Measurements from ENCODE around the gene GRK2. TPM values are rescaled to one million over a fixed set of nuclear protein-coding genes. Genes with fewer than 3 reads are reported as not detected.

The GRK2 gene
- total and polyA plus RNA-seq, 7 donors: 32.1 to 152 (median 48.2) TPM

DNA sequence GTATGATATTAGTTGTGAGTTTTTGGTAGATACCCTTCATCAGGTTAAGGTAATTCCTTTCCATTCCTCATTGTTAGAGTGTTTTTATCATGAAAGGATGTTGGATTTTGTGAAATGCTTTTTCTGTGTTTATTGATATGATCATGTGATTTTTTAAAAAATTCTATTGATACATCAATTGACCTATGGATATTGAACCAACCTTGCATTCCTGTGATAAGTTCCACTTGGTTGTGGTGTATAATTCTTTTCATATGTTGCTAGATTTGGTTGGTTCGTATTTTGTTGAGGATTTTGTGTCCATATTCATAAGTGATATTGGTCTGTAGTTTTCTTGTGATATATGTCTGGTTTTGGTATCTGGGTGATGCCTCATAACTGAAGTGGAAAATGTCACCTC, 29.6 kb downstream of the GRK2 start:
- Histone ChIP-seq H3K4me3 (no peak overlapping the region), H3K9me3 (peaks cover 0 to 3% (median 0%) of the 10 kb centered on the region in 4 donors), H3K27ac (no peak overlapping the region), H3K4me1 (peaks cover 0 to 26% (median 10%) of the 10 kb centered on the region in 4 donors), H3K36me3 (peaks cover 16 to 64% (median 32%) of the 10 kb centered on the region in 4 donors), H3K27me3 (no peaks in the 10 kb centered on the region)
- TF ChIP-seq, protein P1, sequence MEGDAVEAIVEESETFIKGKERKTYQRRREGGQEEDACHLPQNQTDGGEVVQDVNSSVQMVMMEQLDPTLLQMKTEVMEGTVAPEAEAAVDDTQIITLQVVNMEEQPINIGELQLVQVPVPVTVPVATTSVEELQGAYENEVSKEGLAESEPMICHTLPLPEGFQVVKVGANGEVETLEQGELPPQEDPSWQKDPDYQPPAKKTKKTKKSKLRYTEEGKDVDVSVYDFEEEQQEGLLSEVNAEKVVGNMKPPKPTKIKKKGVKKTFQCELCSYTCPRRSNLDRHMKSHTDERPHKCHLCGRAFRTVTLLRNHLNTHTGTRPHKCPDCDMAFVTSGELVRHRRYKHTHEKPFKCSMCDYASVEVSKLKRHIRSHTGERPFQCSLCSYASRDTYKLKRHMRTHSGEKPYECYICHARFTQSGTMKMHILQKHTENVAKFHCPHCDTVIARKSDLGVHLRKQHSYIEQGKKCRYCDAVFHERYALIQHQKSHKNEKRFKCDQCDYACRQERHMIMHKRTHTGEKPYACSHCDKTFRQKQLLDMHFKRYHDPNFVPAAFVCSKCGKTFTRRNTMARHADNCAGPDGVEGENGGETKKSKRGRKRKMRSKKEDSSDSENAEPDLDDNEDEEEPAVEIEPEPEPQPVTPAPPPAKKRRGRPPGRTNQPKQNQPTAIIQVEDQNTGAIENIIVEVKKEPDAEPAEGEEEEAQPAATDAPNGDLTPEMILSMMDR (IDR thresholded peaks at IDR 0.05): no peak
- TF ChIP-seq POLR2AphosphoS5 (IDR thresholded peaks at IDR 0.05) (no peak), POLR2A (IDR thresholded peaks at IDR 0.05) (no peak), EP300 (IDR thresholded peaks at IDR 0.05) (no peak)
- WGBS, 2 donors: 96 to 99% methylated on average over 1 of the region's 1 CpG
- DNase-seq: no peak
- intact Hi-C loops (cut with DNase I): no loop called here

DNA sequence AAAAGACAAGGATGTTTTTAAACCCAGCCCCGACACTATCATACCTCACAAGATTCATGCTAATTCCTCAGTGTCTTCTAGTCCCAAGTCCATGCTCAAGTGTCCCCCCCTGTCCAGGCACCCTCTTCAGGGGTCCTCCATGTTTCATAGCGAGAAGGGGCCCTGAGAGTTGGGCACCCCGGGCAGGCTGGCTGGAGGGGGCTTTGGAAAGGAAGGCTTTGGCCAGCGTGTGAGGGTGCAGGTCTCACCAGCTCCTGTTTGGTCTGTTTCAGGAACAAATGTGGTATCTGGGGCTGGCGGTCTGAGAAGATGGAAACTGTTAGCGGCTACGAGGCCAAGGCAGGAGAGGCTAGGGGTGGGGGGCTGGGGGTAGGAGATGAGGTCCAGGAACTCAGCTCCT, 32.5 kb downstream of the GRK2 start:
- Histone ChIP-seq H3K9me3 (peaks cover 0 to 3% (median 0%) of the 10 kb centered on the region in 4 donors), H3K4me3 (no peak overlapping the region), H3K36me3 (peaks cover 16 to 64% (median 37%) of the 10 kb centered on the region in 4 donors), H3K4me1 (peaks cover 0 to 17% (median 11%) of the 10 kb centered on the region in 4 donors), H3K27ac (no peak overlapping the region), H3K27me3 (no peaks in the 10 kb centered on the region)
- TF ChIP-seq POLR2AphosphoS5 (IDR thresholded peaks at IDR 0.05): no peak
- TF ChIP-seq, protein P1 (IDR thresholded peaks at IDR 0.05): no peak
- TF ChIP-seq EP300 (IDR thresholded peaks at IDR 0.05): no peak
- TF ChIP-seq POLR2A (IDR thresholded peaks at IDR 0.05): no peak
- DNase-seq: peak; percentile 53
- 95 to 97% methylated on average over 7 of the region's 7 CpGs for WGBS, 2 donors
- intact Hi-C loops (cut with DNase I): no loop called here

DNA sequence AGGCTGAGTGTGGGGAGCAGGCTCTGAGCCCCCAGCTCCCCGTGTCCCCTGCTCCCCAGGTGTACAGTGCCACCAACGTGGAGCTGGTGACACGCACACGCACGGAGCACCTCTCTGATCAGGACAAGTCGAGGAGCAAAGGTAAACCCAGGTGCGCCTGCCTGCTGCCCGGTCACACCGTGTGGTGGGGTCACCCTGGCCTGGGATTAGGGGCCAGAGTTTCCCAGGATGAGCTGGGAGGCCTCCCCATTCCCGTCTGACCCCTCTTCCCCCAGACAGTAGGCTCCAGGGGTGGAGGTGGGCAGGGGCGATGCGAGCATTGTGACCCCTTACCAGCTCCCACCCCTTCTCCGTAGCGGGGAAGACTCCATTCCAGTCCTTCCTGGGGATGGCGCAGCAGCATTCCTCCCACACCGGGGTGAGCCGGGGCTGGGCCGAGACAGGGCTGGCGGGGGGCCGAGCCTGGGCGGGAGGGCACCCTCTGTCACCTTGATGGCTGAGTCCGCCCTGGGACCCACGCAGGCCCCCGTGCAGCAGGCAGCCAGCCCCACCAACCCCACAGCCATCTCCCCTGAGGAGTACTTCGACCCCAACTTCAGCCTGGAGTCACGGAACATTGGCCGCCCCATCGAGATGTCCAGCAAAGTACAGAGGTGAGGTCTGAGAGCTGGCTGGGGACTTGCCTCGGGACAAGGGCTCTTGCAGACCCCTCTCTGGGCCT, 33.4 kb downstream of the GRK2 start:
- peaks cover 16 to 62% (median 35%) of the 10 kb centered on the region in 4 donors for H3K36me3 ChIP-seq
- TF ChIP-seq POLR2A (IDR thresholded peaks at IDR 0.05) (no peak), POLR2AphosphoS5 (IDR thresholded peaks at IDR 0.05) (no peak)
- DNase-seq: peak; percentile 62

DNA sequence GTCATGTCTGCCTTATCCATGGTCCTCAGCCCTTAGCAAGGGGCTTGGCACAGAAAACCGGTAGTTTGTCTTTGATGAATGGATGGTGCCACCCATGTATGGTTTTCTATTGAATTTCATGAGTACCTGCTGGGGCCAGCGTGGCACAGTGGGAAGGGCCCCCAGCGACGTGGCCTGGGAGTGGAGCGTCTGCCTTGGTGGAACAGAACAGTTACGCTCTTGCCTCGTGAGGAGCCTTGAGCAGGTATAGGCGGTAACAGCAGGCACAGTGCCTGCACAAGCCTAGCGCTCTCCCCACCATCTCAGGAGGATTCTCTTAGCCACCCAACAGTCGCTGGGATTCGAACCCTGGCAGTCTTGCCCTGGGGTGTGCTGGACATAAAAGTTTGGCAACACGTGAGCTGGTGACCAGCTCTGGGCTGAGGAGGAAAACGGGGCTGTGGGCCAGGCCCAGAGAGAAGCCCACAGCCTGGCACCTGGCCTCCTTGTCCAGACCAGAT, 34.0 kb downstream of the GRK2 start:
- WGBS, 2 donors: 92 to 97% methylated on average over 13 of the region's 13 CpGs
- no peak overlapping the region for H3K27ac ChIP-seq
- peaks cover 0 to 3% (median 0%) of the 10 kb centered on the region in 4 donors for H3K9me3 ChIP-seq
- no peak overlapping the region for H3K4me3 ChIP-seq
- intact Hi-C loops (cut with DNase I): no loop called here
- TF ChIP-seq, protein P1 (IDR thresholded peaks at IDR 0.05): no peak
- TF ChIP-seq EP300 (IDR thresholded peaks at IDR 0.05): no peak
- TF ChIP-seq POLR2A (IDR thresholded peaks at IDR 0.05): no peak
- TF ChIP-seq POLR2AphosphoS5 (IDR thresholded peaks at IDR 0.05): no peak
- no peak for DNase-seq
- H3K4me1 ChIP-seq: peaks cover 0 to 29% (median 22%) of the 10 kb centered on the region in 4 donors
- H3K36me3 ChIP-seq: peaks cover 16 to 55% (median 32%) of the 10 kb centered on the region in 4 donors
- no peaks in the 10 kb centered on the region for H3K27me3 ChIP-seq

More for the DNA sequence above, 33.4 kb downstream of the GRK2 start:
- Histone ChIP-seq H3K27me3 (no peaks in the 10 kb centered on the region), H3K4me3 (no peak overlapping the region), H3K4me1 (peaks cover 0 to 25% (median 19%) of the 10 kb centered on the region in 4 donors), H3K27ac (no peak overlapping the region), H3K9me3 (peaks cover 0 to 3% (median 0%) of the 10 kb centered on the region in 4 donors)
- intact Hi-C loops (cut with DNase I): no loop called here
- 93 to 96% methylated on average over 29 of the region's 29 CpGs for WGBS, 2 donors

DNA sequence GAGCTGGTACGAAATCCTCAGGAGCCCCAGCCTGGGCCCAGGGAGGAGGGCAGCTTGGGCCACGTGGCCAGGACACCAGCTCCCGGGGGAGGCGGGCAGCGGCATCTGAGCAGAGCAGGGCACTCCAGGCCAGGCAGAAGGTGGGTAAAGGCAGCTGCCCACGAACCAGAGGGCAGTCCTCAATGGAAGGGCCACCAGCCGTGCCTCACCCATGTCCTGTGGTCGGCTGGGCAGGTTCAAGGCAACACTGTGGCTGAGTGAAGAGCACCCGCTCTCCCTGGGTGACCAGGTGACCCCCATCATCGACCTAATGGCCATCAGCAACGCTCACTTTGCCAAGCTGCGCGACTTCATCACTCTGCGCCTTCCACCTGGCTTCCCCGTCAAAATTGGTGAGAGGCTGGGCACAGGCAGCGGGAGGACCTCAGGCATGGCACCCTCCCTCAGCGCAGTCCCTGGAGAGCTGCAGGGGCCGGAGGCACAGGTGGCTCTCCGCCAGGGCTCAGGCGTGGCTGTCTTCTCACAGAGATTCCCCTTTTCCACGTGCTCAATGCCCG, 34.6 kb downstream of the GRK2 start:
- Histone ChIP-seq H3K36me3 (peaks cover 16 to 52% (median 30%) of the 10 kb centered on the region in 4 donors), H3K4me3 (no peak overlapping the region), H3K27me3 (no peaks in the 10 kb centered on the region), H3K4me1 (peaks cover 0 to 31% (median 24%) of the 10 kb centered on the region in 4 donors), H3K27ac (no peak overlapping the region), H3K9me3 (no peaks in the 10 kb centered on the region)
- intact Hi-C loops (cut with DNase I): no loop called here
- 91 to 93% methylated on average over 22 of the region's 22 CpGs for WGBS, 2 donors
- DNase-seq: peak; percentile 60
- TF ChIP-seq POLR2AphosphoS5 (IDR thresholded peaks at IDR 0.05): no peak
- TF ChIP-seq, protein P1 (IDR thresholded peaks at IDR 0.05): no peak
- TF ChIP-seq POLR2A (IDR thresholded peaks at IDR 0.05): no peak
